GM23248 (cell line): ENCODE results near the gene NFIX.

Experiments
- EZH2 ChIP-seq: fragments of 200-600 bp; sonication (generic); IDR thresholded peaks from 2 replicates; pipeline ENCODE4 v1.6.1; 2018; ENCODE audit warnings: antibody characterized with exemption, mild to moderate bottlenecking; ENCODE audit not compliant: insufficient read depth, poor library complexity, severe bottlenecking
- EZH2phosphoT487 ChIP-seq: fragments of 200-600 bp; sonication (generic); IDR thresholded peaks from 2 replicates; pipeline ENCODE4 v1.6.1; 2018; ENCODE audit warnings: antibody characterized with exemption, moderate library complexity, mild to moderate bottlenecking, low read depth; ENCODE audit not compliant: insufficient read depth

DNA sequence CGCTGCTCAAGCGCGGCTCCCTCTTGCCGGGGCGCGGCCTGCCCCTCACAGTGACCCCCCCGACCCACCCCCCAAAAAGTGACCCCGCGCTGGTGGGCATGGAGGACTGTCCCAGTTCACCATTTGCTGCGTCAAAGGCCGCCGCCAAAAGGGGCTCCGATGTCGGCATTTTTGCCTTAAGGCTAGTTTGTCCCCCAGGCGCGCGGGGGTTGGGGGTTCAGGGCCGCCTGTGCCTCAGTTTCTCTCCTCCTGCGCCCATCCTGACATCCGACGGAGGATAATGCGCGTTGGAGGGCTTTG, 17.1 kb downstream of the NFIX start:
- TF ChIP-seq EZH2phosphoT487: no peak
- no peak for TF ChIP-seq EZH2
